Adipose tissue (tissue), 3 donors: Measurements from ENCODE around the gene ZMIZ1. TPM values are rescaled to one million over a fixed set of nuclear protein-coding genes. Genes with fewer than 3 reads are reported as not detected.

ENCODE experiments used
- H3K27ac ChIP-seq: one replicate; pipeline ENCODE4 v1.5.1; 2013; ENCODE audit warnings: low read depth, low read length
- WGBS, 3 donors: extraction: QIAGEN DNeasy Blood & Tissue Kit; methylation state at CpG; one replicate each; pipeline ENCODE4 v1.1.7; 2013; 5-methylcytosine and 5-hydroxymethylcytosine counted together
- polyA plus RNA-seq, 3 donors: library from polyadenylated mRNA; stranded (reverse); fragments of 200-250 nt; gene quantifications; one replicate each; pipeline ENCODE4 v1.2.3, GENCODE V29; 2013
- donor health status: healthy with polysubstance abuse.
- donor health status: Bipolar disorder and iron deficiency.
- donor health status: healthy.

The ZMIZ1 gene
- polyA plus RNA-seq, 3 donors, result 17.4 to 37.1 (median 26.1) TPM

- whole genome bisulfite sequencing, 3 donors, result 83 to 88% (median 83%) methylated on average over 6 of the region's 6 CpGs
These were observed 212.2 kb downstream of the ZMIZ1 start for GRCh38 chr10:79280956-79281355.

GRCh38 chr10:79282388-79282787 lies 213.6 kb downstream of the ZMIZ1 start:
- 72 to 85% (median 79%) methylated on average over 11 of the region's 11 CpGs for WGBS, 3 donors

More at GRCh38 chr10:79280956-79281355, 212.2 kb downstream of the ZMIZ1 start:
- H3K27ac ChIP-seq, result no peak overlapping the region

GRCh38 chr10:79283616-79284015 lies 214.8 kb downstream of the ZMIZ1 start:
- 69 to 97% (median 74%) methylated on average over 3 of the region's 3 CpGs for WGBS, 3 donors
- H3K27ac ChIP-seq, result no peak overlapping the region

More at GRCh38 chr10:79282388-79282787, 213.6 kb downstream of the ZMIZ1 start:
- H3K27ac ChIP-seq, result no peak overlapping the region

- 73 to 89% (median 78%) methylated on average over 7 of the region's 7 CpGs for WGBS, 3 donors
- no peak overlapping the region for H3K27ac ChIP-seq
These were observed 215.5 kb downstream of the ZMIZ1 start for GRCh38 chr10:79284158-79284871.

GRCh38 chr10:79285315-79286197 lies 216.8 kb downstream of the ZMIZ1 start:
- 67 to 79% (median 67%) methylated on average over 13 of the region's 13 CpGs for WGBS, 3 donors
- H3K27ac ChIP-seq, result no peak overlapping the region

- 25 to 71% (median 30%) methylated on average over 23 of the region's 23 CpGs for WGBS, 3 donors
- H3K27ac ChIP-seq, result no peak overlapping the region
These were observed 217.7 kb downstream of the ZMIZ1 start for GRCh38 chr10:79286318-79286951.

- WGBS, 3 donors, result 67 to 91% (median 71%) methylated on average over 15 of the region's 15 CpGs
These were observed 219.4 kb downstream of the ZMIZ1 start for GRCh38 chr10:79287973-79288723.

GRCh38 chr10:79289801-79290200 lies 221.0 kb downstream of the ZMIZ1 start:
- WGBS, 3 donors, result 75 to 82% (median 77%) methylated on average over 6 of the region's 6 CpGs
- H3K27ac ChIP-seq, result no peak overlapping the region

More at GRCh38 chr10:79287973-79288723, 219.4 kb downstream of the ZMIZ1 start:
- no peak overlapping the region for H3K27ac ChIP-seq

GRCh38 chr10:79292026-79292766 lies 223.4 kb downstream of the ZMIZ1 start:
- H3K27ac ChIP-seq, result peak overlapping the region; percentile 31

GRCh38 chr10:79292891-79293746 lies 224.4 kb downstream of the ZMIZ1 start:
- H3K27ac ChIP-seq, result peak overlapping the region; percentile 75
- WGBS, 3 donors, result 62 to 80% (median 71%) methylated on average over 23 to 24 of the region's 24 CpGs

More at GRCh38 chr10:79292026-79292766, 223.4 kb downstream of the ZMIZ1 start:
- 85 to 90% (median 90%) methylated on average over 14 of the region's 14 CpGs for WGBS, 3 donors

- WGBS, 3 donors, result 55 to 82% (median 71%) methylated on average over 11 of the region's 11 CpGs
- peak overlapping the region; percentile 75 for H3K27ac ChIP-seq
These were observed 225.2 kb downstream of the ZMIZ1 start for GRCh38 chr10:79293841-79294581.

GRCh38 chr10:79295563-79295962 lies 226.8 kb downstream of the ZMIZ1 start:
- no peak overlapping the region for H3K27ac ChIP-seq

GRCh38 chr10:79296431-79296830 lies 227.7 kb downstream of the ZMIZ1 start:
- WGBS, 3 donors, result 89 to 91% (median 91%) methylated on average over 14 of the region's 14 CpGs
- H3K27ac ChIP-seq, result no peak overlapping the region

More at GRCh38 chr10:79295563-79295962, 226.8 kb downstream of the ZMIZ1 start:
- 53 to 81% (median 56%) methylated on average over 5 of the region's 5 CpGs for WGBS, 3 donors

- WGBS, 3 donors, result 81 to 89% (median 87%) methylated on average over 27 of the region's 27 CpGs
- H3K27ac ChIP-seq, result no peak overlapping the region
These were observed 229.9 kb downstream of the ZMIZ1 start for GRCh38 chr10:79298403-79299244.
